Naive B cell (primary cell): ENCODE results near the gene PEMT. TPM values are rescaled to one million over a fixed set of nuclear protein-coding genes. Genes with fewer than 3 reads are reported as not detected.

Experiments
- ATAC-seq, 2 donors: fragments of 150-1000 bp; cut with Tn5 transposase; 2 replicates each; pipeline ENCODE4 v1.10.0; 2021; ENCODE audit warnings: low read depth in 2 of 2, mild to moderate bottlenecking in 2 of 2, moderate library complexity in 2 of 2
- DNase-seq: peaks from one replicate; pipeline ENCODE4 v3.0.0; 2022
- H3K27ac Mint-ChIP-seq, 6 donors: one replicate each; pipeline ENCODE4 v1.8.0; 2020 to 2022; ENCODE audit warnings: mild to moderate bottlenecking in 6 of 6, mixed read lengths in 6 of 6, moderate library complexity in 5 of 6, inconsistent platforms in 2 of 6
- H3K27me3 Mint-ChIP-seq, 3 donors: one replicate each; pipeline ENCODE4 v1.8.0; 2021 to 2022; ENCODE audit warnings: mixed read lengths in 3 of 3, mild to moderate bottlenecking in 1 of 3
- H3K36me3 Mint-ChIP-seq, 2 donors: one replicate each; pipeline ENCODE4 v1.8.0; 2020 to 2022; ENCODE audit warnings: mixed read lengths in 2 of 2, inconsistent platforms in 1 of 2, mild to moderate bottlenecking in 1 of 2
- H3K4me1 Mint-ChIP-seq, 3 donors: one replicate each; pipeline ENCODE4 v1.8.0; 2020 to 2022; ENCODE audit warnings: mixed read lengths in 3 of 3, inconsistent platforms in 1 of 3, mild to moderate bottlenecking in 1 of 3, moderate library complexity in 1 of 3
- H3K4me3 Mint-ChIP-seq, 8 donors: one replicate each; pipeline ENCODE4 v1.8.0; 2020 to 2022; ENCODE audit warnings: mild to moderate bottlenecking in 8 of 8, mixed read lengths in 8 of 8, moderate library complexity in 8 of 8, inconsistent platforms in 2 of 8
- H3K9me3 Mint-ChIP-seq, 7 donors: one replicate each; pipeline ENCODE4 v1.8.0; 2020 to 2022; ENCODE audit warnings: mixed read lengths in 7 of 7, mild to moderate bottlenecking in 5 of 7, inconsistent platforms in 2 of 7, moderate library complexity in 1 of 7
- polyA plus RNA-seq, 6 donors: library from polyadenylated mRNA; unstranded; fragments of 300-500 nt; fragmentation: Illumina TruSeq; gene quantifications; one replicate each; pipeline ENCODE4 v1.2.3, GENCODE V29; 2021; ENCODE audit warnings: low read depth in 6 of 6

PEMT gene
- polyA plus RNA-seq, 6 donors from 2014 or later = 16.3 to 28.0 (median 21.3) TPM

DNA sequence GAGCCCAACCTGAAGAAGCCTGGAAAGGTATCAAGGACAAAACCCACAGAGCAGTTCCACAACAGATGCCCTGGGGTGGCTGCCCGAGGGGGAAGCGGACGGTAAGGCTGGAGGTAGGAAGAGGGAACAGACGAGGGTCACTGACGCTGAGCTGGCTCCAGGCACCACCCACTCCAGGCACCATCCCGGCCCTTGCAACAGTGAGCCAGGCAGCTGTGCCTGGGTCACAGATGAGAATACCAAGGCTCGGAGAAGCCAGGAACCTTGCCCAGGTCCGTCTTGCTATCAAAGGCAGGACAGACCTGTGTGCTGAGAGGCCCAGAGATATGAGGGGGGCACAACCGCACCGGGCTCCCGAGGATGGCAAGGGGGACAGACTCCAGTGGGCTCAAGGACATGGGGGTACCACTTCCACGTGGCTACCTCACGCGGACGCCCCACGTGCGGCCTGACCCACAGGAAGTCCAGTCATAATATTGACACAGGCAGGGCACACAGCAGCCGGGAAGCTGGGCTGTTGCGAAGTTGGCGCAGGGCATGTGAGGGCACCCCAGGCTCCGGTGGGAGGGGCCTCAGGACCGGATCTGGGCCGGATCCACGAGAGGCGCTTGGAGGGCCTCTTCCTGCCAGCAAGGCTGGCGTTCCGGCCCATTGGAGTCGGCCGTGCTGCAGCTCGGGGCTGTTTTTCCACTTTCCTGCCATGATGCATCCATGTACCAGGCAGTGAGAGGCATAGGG, 29.9 kb downstream of the PEMT start:
- Mint-ChIP-seq H3K27ac (no peak overlapping the region), H3K36me3 (no peaks in the 10 kb centered on the region), H3K9me3 (no peaks in the 10 kb centered on the region), H3K27me3 (no peaks in the 10 kb centered on the region), H3K4me1 (peaks cover 5 to 14% (median 6%) of the 10 kb centered on the region in 3 donors), H3K4me3 (peak overlapping the region in 5 of 8 donors; percentile 1 to 41 (median 25))
- DNase-seq (no peak), ATAC-seq (peak; percentile 49 to 55)

- H3K27ac Mint-ChIP-seq = peak overlapping the region in 1 of 6 donors; percentile 42
- H3K36me3 Mint-ChIP-seq = no peaks in the 10 kb centered on the region
- no peaks in the 10 kb centered on the region for H3K27me3 Mint-ChIP-seq
- peaks cover 10 to 12% (median 10%) of the 10 kb centered on the region in 3 donors for H3K4me1 Mint-ChIP-seq
- no peak for ATAC-seq
- H3K9me3 Mint-ChIP-seq = no peaks in the 10 kb centered on the region
- H3K4me3 Mint-ChIP-seq = peak overlapping the region in 1 of 8 donors; percentile 41
- no peak for DNase-seq
Observed at GRCh38 chr17:17560975-17561374, 30.5 kb downstream of the PEMT start.

- H3K9me3 Mint-ChIP-seq = no peaks in the 10 kb centered on the region
- no peaks in the 10 kb centered on the region for H3K27me3 Mint-ChIP-seq
- H3K4me3 Mint-ChIP-seq = no peak overlapping the region
- peaks cover 13 to 14% (median 13%) of the 10 kb centered on the region in 3 donors for H3K4me1 Mint-ChIP-seq
- peak overlapping the region in 1 of 6 donors; percentile 30 for H3K27ac Mint-ChIP-seq
- ATAC-seq (no peak), DNase-seq (no peak)
- H3K36me3 Mint-ChIP-seq = no peaks in the 10 kb centered on the region
Observed at GRCh38 chr17:17560167-17560566, 31.3 kb downstream of the PEMT start.

DNA sequence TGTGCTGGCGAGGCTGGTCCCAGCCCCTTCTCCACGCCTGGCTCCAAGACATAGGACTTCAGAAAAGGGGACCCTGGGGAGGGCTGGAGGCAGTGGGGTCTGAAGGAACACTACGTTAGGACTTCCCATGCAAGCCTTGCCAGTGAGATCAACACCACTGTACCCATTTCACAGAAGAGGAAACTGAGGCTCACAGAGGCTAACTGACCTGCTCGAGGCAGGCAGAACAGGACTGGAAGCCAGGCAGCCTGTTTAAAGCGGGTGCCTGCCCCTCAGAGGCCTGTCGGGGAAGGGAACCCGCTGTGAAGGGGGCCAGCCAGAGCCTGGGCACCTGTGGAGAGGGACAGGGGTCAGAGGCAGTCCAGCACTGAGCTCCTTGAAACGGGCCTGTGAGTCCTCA, 32.3 kb downstream of the PEMT start:
- Mint-ChIP-seq H3K4me1 (peaks cover 10 to 14% (median 13%) of the 10 kb centered on the region in 3 donors), H3K27me3 (no peaks in the 10 kb centered on the region), H3K4me3 (peak overlapping the region in 1 of 8 donors; percentile 31), H3K27ac (no peak overlapping the region), H3K36me3 (no peaks in the 10 kb centered on the region), H3K9me3 (no peaks in the 10 kb centered on the region)
- DNase-seq = no peak
- no peak for ATAC-seq

DNA sequence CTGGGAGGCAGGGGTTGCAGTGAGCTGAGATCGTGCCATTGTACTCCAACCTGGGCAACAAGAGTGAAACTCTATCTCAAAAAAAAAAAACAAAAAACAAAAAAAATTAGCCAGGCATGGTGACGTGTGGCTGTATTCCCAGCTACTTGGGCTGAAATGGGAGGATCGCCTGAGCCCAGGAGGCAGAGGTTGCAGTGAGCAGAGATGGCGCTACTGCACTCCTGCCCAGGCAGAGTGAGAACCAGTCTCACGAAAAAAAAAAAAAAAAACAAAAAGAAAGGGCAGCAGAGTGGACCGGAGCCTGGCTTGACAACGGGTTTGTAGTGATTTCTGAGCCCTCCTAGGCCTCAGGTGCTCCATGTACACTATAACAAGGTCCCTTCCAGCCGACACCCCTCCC, 33.1 kb downstream of the PEMT start:
- ATAC-seq = no peak
- no peaks in the 10 kb centered on the region for H3K27me3 Mint-ChIP-seq
- peaks cover 10 to 14% (median 13%) of the 10 kb centered on the region in 3 donors for H3K4me1 Mint-ChIP-seq
- no peak overlapping the region for H3K4me3 Mint-ChIP-seq
- no peak for DNase-seq
- peak overlapping the region in 1 of 6 donors; percentile 47 for H3K27ac Mint-ChIP-seq
- no peaks in the 10 kb centered on the region for H3K9me3 Mint-ChIP-seq
- no peaks in the 10 kb centered on the region for H3K36me3 Mint-ChIP-seq

DNA sequence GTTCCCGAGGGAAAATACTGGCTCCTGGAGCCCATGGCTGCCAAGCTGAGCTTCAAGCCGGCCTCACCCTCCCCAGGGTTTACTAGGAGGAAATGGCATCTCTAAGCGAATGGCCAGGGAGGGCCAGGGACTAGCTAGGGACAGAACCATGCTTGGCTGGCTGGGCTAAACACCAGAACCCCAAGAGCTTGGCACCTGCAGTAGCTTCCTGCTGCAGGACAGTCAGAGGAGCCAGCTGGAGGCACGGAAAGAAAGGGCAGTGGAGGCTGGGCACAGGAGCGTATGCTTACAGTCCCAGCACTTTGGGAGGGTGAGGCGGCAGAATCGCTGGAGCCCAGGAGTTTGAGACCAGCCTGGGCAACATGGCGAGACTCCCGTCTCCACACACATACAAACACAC, 33.7 kb downstream of the PEMT start:
- H3K9me3 Mint-ChIP-seq = no peaks in the 10 kb centered on the region
- DNase-seq (no peak), ATAC-seq (no peak)
- H3K4me1 Mint-ChIP-seq = peaks cover 10 to 14% (median 13%) of the 10 kb centered on the region in 3 donors
- H3K27ac Mint-ChIP-seq = no peak overlapping the region
- H3K4me3 Mint-ChIP-seq = no peak overlapping the region
- H3K27me3 Mint-ChIP-seq = no peaks in the 10 kb centered on the region
- H3K36me3 Mint-ChIP-seq = no peaks in the 10 kb centered on the region

- no peaks in the 10 kb centered on the region for H3K36me3 Mint-ChIP-seq
- no peak for DNase-seq
- ATAC-seq = no peak
- H3K4me3 Mint-ChIP-seq = no peak overlapping the region
- H3K4me1 Mint-ChIP-seq = peaks cover 10 to 14% (median 13%) of the 10 kb centered on the region in 3 donors
- H3K27ac Mint-ChIP-seq = peak overlapping the region in 1 of 6 donors; percentile 14
- no peaks in the 10 kb centered on the region for H3K27me3 Mint-ChIP-seq
- H3K9me3 Mint-ChIP-seq = no peaks in the 10 kb centered on the region
Observed at GRCh38 chr17:17556671-17557070, 34.8 kb downstream of the PEMT start.

DNA sequence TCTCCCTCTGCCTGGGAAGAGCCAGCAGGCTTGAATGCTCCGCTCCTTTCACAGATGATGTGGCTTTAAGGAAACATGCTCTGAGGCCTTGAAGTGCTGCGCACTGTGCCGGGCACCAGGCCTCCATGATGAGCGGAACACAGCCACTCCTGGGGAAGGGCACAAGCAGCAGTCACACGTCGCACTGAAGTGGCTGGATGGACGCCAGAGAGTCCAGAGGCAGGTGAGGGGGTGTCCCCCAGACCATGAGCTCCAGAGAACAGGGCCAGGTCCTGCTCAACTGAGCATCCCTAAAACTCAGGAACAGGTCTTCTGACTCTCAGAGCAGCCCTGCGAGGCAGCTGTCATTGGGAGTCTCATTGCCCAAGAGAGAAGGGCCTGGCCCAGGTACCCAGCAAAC, 35.6 kb downstream of the PEMT start:
- Mint-ChIP-seq H3K9me3 (no peaks in the 10 kb centered on the region), H3K27ac (peak overlapping the region in 2 of 6 donors; percentile 24 to 39), H3K4me1 (peaks cover 10 to 14% (median 13%) of the 10 kb centered on the region in 3 donors), H3K4me3 (no peak overlapping the region), H3K27me3 (no peaks in the 10 kb centered on the region), H3K36me3 (no peaks in the 10 kb centered on the region)
- no peak for ATAC-seq
- DNase-seq = no peak

DNA sequence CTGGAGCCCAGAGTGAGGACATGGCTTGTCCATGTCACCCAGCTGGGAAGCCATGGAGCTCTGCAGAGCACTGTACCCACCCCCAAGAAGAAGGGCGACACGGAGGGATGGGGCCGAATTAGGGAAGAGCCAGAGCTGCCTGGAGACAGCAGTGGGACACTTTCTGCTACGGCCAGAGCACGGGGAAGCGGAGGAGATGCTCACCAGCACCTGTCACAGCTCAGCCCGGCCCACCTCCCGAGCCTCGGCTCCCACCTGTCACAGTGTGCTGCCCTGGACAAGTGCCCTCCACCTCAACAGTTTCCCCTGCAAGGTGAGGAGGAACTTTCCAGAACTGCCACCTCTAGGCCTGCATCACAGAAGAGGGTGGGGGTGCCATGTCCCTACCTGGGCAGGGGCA, 36.4 kb downstream of the PEMT start:
- H3K9me3 Mint-ChIP-seq = no peaks in the 10 kb centered on the region
- ATAC-seq = no peak
- no peaks in the 10 kb centered on the region for H3K27me3 Mint-ChIP-seq
- H3K27ac Mint-ChIP-seq = peak overlapping the region in 1 of 6 donors; percentile 58
- no peak overlapping the region for H3K4me3 Mint-ChIP-seq
- H3K36me3 Mint-ChIP-seq = no peaks in the 10 kb centered on the region
- DNase-seq = no peak
- peaks cover 10 to 14% (median 13%) of the 10 kb centered on the region in 3 donors for H3K4me1 Mint-ChIP-seq

- Mint-ChIP-seq H3K4me3 (no peak overlapping the region), H3K27me3 (no peaks in the 10 kb centered on the region), H3K4me1 (peaks cover 10 to 14% (median 13%) of the 10 kb centered on the region in 3 donors), H3K36me3 (no peaks in the 10 kb centered on the region), H3K9me3 (no peaks in the 10 kb centered on the region), H3K27ac (peak overlapping the region in 1 of 6 donors; percentile 18)
- no peak for DNase-seq
- no peak for ATAC-seq
Observed at GRCh38 chr17:17554266-17554665, 37.2 kb downstream of the PEMT start.

DNA sequence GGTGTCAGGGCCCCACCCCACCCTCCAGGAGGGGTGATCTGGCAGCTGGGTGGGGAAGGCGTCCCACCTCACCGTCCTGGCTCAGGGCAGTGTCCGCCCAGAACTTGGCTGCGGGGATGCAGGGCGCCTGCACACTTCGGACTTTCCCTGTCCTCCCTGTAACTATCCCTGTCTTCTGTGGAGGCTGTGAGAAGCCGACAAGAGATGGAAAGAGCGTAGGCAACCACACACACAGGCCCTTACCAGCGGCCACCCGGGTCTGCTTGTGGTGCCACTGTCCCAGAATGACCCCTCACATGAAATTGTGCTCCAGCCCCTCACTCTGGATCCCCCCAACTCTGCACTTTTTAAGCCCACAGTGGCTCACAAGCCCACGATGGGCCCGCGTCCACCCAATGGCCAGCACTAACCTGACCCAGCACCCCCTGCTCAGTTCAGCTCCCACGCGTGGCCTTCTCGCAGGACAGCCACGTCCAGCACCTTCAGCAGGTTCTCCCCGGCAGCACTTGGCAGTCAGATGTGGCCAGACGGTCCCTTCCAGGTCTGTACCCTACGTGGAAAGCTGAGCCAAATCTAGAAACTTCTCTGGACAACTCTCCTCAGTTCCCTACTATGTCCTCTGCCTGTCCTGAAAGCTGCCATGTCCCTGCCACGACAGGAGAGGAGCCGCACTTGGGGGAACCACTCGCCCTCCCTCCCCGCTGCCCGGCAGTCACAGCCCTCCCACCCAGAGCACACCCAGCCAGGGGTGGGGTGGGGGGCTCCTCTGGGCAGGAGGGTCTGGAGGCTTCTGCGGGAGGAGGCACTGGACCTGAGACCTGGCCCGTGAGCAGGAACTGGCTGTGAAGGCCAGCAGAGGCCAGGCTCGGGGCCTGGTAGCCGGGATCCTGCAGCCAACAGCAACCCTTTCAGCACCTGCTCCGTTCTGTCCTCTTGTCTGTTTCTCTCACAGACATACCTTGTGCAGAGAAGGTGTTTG, 38.0 kb downstream of the PEMT start:
- no peak for DNase-seq
- no peaks in the 10 kb centered on the region for H3K27me3 Mint-ChIP-seq
- H3K27ac Mint-ChIP-seq = no peak overlapping the region
- H3K36me3 Mint-ChIP-seq = no peaks in the 10 kb centered on the region
- H3K4me3 Mint-ChIP-seq = no peak overlapping the region
- peaks cover 10 to 14% (median 13%) of the 10 kb centered on the region in 3 donors for H3K4me1 Mint-ChIP-seq
- ATAC-seq = no peak
- no peaks in the 10 kb centered on the region for H3K9me3 Mint-ChIP-seq

- no peak overlapping the region for H3K4me3 Mint-ChIP-seq
- no peak for DNase-seq
- ATAC-seq = no peak
- peak overlapping the region in 1 of 6 donors; percentile 33 for H3K27ac Mint-ChIP-seq
- peaks cover 10 to 14% (median 10%) of the 10 kb centered on the region in 3 donors for H3K4me1 Mint-ChIP-seq
- no peaks in the 10 kb centered on the region for H3K9me3 Mint-ChIP-seq
- no peaks in the 10 kb centered on the region for H3K27me3 Mint-ChIP-seq
- no peaks in the 10 kb centered on the region for H3K36me3 Mint-ChIP-seq
Observed at GRCh38 chr17:17552351-17553216, 38.9 kb downstream of the PEMT start.

DNA sequence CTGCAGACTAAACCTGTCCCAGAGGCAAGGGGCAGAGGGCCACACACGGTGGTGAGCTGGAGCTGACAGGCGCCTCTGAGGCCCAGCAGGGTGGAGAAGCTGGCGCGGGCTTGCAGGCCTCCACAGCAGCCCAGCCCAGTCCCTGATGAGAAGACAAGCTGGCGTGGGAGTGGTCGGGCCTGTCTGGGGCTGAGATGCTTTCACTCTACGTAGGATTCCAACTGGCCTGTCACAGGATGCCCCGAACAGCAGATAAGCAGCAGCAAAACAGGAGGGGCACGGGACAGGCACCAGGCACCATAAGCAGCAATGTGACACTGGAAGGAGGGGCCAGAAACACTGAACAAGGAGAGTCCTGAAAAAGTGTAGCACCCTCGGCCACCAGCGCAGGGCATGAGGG, 40.1 kb downstream of the PEMT start:
- Mint-ChIP-seq H3K27ac (no peak overlapping the region), H3K4me3 (no peak overlapping the region), H3K4me1 (peaks cover 3 to 8% (median 6%) of the 10 kb centered on the region in 3 donors), H3K27me3 (no peaks in the 10 kb centered on the region), H3K36me3 (no peaks in the 10 kb centered on the region), H3K9me3 (no peaks in the 10 kb centered on the region)
- no peak for DNase-seq
- ATAC-seq = no peak
